Fibroblast of lung (primary cell): Measurements from ENCODE around the gene RNF212. TPM values are rescaled to one million over a fixed set of nuclear protein-coding genes. Genes with fewer than 3 reads are reported as not detected.

ENCODE experiments used
- DNase-seq, 2 donors: peaks; one replicate each; pipeline versions ENCODE4 v3.0.0 to v3.0.0-alpha.2; 2010; ENCODE audit warnings: low read depth in 2 of 2
- H2AFZ ChIP-seq: 2 replicates; pipeline ENCODE4 v1.5.1; 2012; ENCODE audit warnings: low read length, control low read depth, inconsistent platforms
- H3K27ac ChIP-seq: 2 replicates; pipeline ENCODE4 v1.5.1; 2011; ENCODE audit warnings: low read length, control low read depth; ENCODE audit not compliant: insufficient read depth
- H3K27me3 ChIP-seq: 2 replicates; pipeline ENCODE4 v1.5.1; 2011; ENCODE audit warnings: mild to moderate bottlenecking, low read length; ENCODE audit not compliant: control insufficient read depth, insufficient read depth
- H3K36me3 ChIP-seq: 2 replicates; pipeline ENCODE4 v1.5.1; 2011; ENCODE audit warnings: low read length; ENCODE audit not compliant: control insufficient read depth, insufficient read depth
- H3K4me1 ChIP-seq: 2 replicates; pipeline ENCODE4 v1.5.1; 2011; ENCODE audit warnings: low read length; ENCODE audit not compliant: control insufficient read depth, insufficient read depth; ENCODE audit errors: extremely low read depth
- H3K4me2 ChIP-seq: 2 replicates; pipeline ENCODE4 v1.5.1; 2011; ENCODE audit warnings: low read length, control low read depth; ENCODE audit not compliant: insufficient read depth; ENCODE audit errors: extremely low read depth
- H3K4me3 ChIP-seq, 4 experiments: fragments of 200-600 bp in 1 of 4; sonication (generic) in 1 of 4; replicated peaks in 1 of 4; 2 replicates each; pipeline ENCODE4 v1.5.1; 2011 to 2016; ENCODE audit warnings: low read length in 4 of 4, low read depth in 3 of 4, mild to moderate bottlenecking in 3 of 4, control low read depth in 2 of 4, inconsistent platforms in 1 of 4, mixed read lengths in 1 of 4; ENCODE audit not compliant: insufficient read depth in 1 of 4; ENCODE audit errors: control extremely low read depth in 1 of 4
- H3K79me2 ChIP-seq: 2 replicates; pipeline ENCODE4 v1.5.1; 2012; ENCODE audit warnings: mild to moderate bottlenecking, low read length, inconsistent platforms; ENCODE audit not compliant: control insufficient read depth, insufficient read depth
- H3K9ac ChIP-seq: 2 replicates; pipeline ENCODE4 v1.5.1; 2011; ENCODE audit warnings: mild to moderate bottlenecking, low read length, control low read depth; ENCODE audit not compliant: insufficient read depth
- H3K9me3 ChIP-seq: 2 replicates; pipeline ENCODE4 v1.5.1; 2012; ENCODE audit warnings: low read depth, low read length; ENCODE audit not compliant: control insufficient read depth, insufficient read depth
- H4K20me1 ChIP-seq: 2 replicates; pipeline ENCODE4 v1.5.1; 2011; ENCODE audit warnings: low read length; ENCODE audit not compliant: control insufficient read depth, insufficient read depth; ENCODE audit errors: extremely low read depth
- CTCF ChIP-seq, 2 donors: IDR thresholded peaks in 1 of 2; conservative IDR thresholded peaks in 1 of 2; 1 replicate in 1 of 2; 2 replicates in 1 of 2; pipeline ENCODE4 v1.5.1; 2011 to 2012; ENCODE audit warnings: low read length in 2 of 2, control low read depth in 1 of 2, inconsistent platforms in 1 of 2, low read depth in 1 of 2, mild to moderate bottlenecking in 1 of 2
- EZH2 ChIP-seq: IDR thresholded peaks from 2 replicates; pipeline ENCODE4 v1.5.1; 2012; ENCODE audit warnings: low read length, control low read depth, mild to moderate bottlenecking; ENCODE audit errors: missing control alignments
- polyA plus RNA-seq, 2 donors: library from polyadenylated mRNA; depleted of rRNA in 1 of 2; stranded (reverse) in 1 of 2; unstranded in 1 of 2; fragments of >200 nt; gene quantifications; 2 replicates each; pipeline ENCODE4 v1.2.1, GENCODE V29; 2011 to 2012; ENCODE audit warnings: missing spikeins in 1 of 2
- total RNA-seq: library from RNA; depleted of rRNA; stranded (reverse); fragments of >200 nt; gene quantifications from 2 replicates; pipeline ENCODE4 v1.2.1, GENCODE V29; 2014

RNF212 gene
- total and polyA plus RNA-seq, 2 donors (not counting 1 experiment from before 2014, with no cell fraction given), result 0.66 to 1.6 TPM

- H3K4me3 ChIP-seq, result no peak overlapping the region
- H4K20me1 ChIP-seq, result no peaks in the 10 kb centered on the region
- no peaks in the 10 kb centered on the region for H3K27me3 ChIP-seq
- no peaks in the 10 kb centered on the region for H3K79me2 ChIP-seq
- no peaks in the 10 kb centered on the region for H3K36me3 ChIP-seq
- H3K4me2 ChIP-seq, result no peak overlapping the region
- no peak overlapping the region for H3K27ac ChIP-seq
- H2AFZ ChIP-seq, result no peak overlapping the region
- peaks cover 2% of the 10 kb centered on the region for H3K4me1 ChIP-seq
- H3K9me3 ChIP-seq, result no peaks in the 10 kb centered on the region
- DNase-seq, result no peak
- no peak for TF ChIP-seq CTCF (conservative IDR thresholded peaks at IDR 0.05 in 1 of 2, IDR thresholded peaks at IDR 0.05 in 1 of 2; ENCODE audit: low read depth in 1 of 2, low read length in 2 of 2)
- TF ChIP-seq EZH2, result no peak
- H3K9ac ChIP-seq, result no peak overlapping the region
Observed at GRCh38 chr4:1032861-1033260, 80.5 kb downstream of the RNF212 start.

GRCh38 chr4:1031956-1032795 lies 81.2 kb downstream of the RNF212 start:
- no peaks in the 10 kb centered on the region for H3K36me3 ChIP-seq
- no peak overlapping the region for H2AFZ ChIP-seq
- H3K4me2 ChIP-seq, result no peak overlapping the region
- no peak overlapping the region for H3K4me3 ChIP-seq
- H3K27me3 ChIP-seq, result no peaks in the 10 kb centered on the region
- H3K9ac ChIP-seq, result no peak overlapping the region
- TF ChIP-seq CTCF (conservative IDR thresholded peaks at IDR 0.05 in 1 of 2, IDR thresholded peaks at IDR 0.05 in 1 of 2; ENCODE audit: low read depth in 1 of 2, low read length in 2 of 2), result no peak
- no peak for TF ChIP-seq EZH2
- H3K79me2 ChIP-seq, result no peaks in the 10 kb centered on the region
- DNase-seq, result no peak
- H3K27ac ChIP-seq, result no peak overlapping the region
- peaks cover 2% of the 10 kb centered on the region for H3K4me1 ChIP-seq
- no peaks in the 10 kb centered on the region for H3K9me3 ChIP-seq
- H4K20me1 ChIP-seq, result no peaks in the 10 kb centered on the region

GRCh38 chr4:1031346-1031745 lies 82.0 kb downstream of the RNF212 start:
- no peak overlapping the region for H3K4me3 ChIP-seq
- no peaks in the 10 kb centered on the region for H3K36me3 ChIP-seq
- TF ChIP-seq CTCF (conservative IDR thresholded peaks at IDR 0.05 in 1 of 2, IDR thresholded peaks at IDR 0.05 in 1 of 2; ENCODE audit: low read depth in 1 of 2, low read length in 2 of 2) (no peak), EZH2 (no peak)

More at GRCh38 chr4:1031346-1031745, 82.0 kb downstream of the RNF212 start:
- no peaks in the 10 kb centered on the region for H3K79me2 ChIP-seq
- no peak overlapping the region for H3K4me2 ChIP-seq
- H3K9me3 ChIP-seq, result no peaks in the 10 kb centered on the region
- no peak overlapping the region for H2AFZ ChIP-seq
- no peak for DNase-seq
- no peak overlapping the region for H3K27ac ChIP-seq
- peaks cover 2% of the 10 kb centered on the region for H3K4me1 ChIP-seq
- no peaks in the 10 kb centered on the region for H3K27me3 ChIP-seq
- no peak overlapping the region for H3K9ac ChIP-seq
- no peaks in the 10 kb centered on the region for H4K20me1 ChIP-seq
